ENCODE measurements around the gene PAH.

GRCh38 chr12:102888511-102888910 is 28.5 kb downstream of the PAH start:
- TF ChIP-seq PRRX2 (CRISPR knock-in tag; IDR thresholded peaks at IDR 0.05) (no peak), CTCF (IDR thresholded peaks at IDR 0.05) (no peak), FOXJ3 (CRISPR knock-in tag; IDR thresholded peaks at IDR 0.05; ENCODE audit: borderline replicate concordance) (no peak), ATF6 (CRISPR knock-in tag; IDR thresholded peaks at IDR 0.05) (no peak), CDX4 (CRISPR knock-in tag; IDR thresholded peaks at IDR 0.05; ENCODE audit: borderline replicate concordance) (no peak), IRF2 (CRISPR knock-in tag; IDR thresholded peaks at IDR 0.05; ENCODE audit: borderline replicate concordance, low read depth) (no peak), JUN (CRISPR knock-in tag; IDR thresholded peaks at IDR 0.05) (no peak), TCF7 (CRISPR knock-in tag; IDR thresholded peaks at IDR 0.05; ENCODE audit: low read depth) (no peak), ZBTB43 (CRISPR knock-in tag; IDR thresholded peaks at IDR 0.05) (no peak), USF1 (CRISPR knock-in tag; IDR thresholded peaks at IDR 0.05) (no peak), STAT6 (CRISPR knock-in tag; conservative IDR thresholded peaks at IDR 0.05; ENCODE audit: low read depth) (no peak), MXD4 (CRISPR knock-in tag; IDR thresholded peaks at IDR 0.05; ENCODE audit: borderline replicate concordance) (no peak), ATF2 (CRISPR knock-in tag; IDR thresholded peaks at IDR 0.05; ENCODE audit: borderline replicate concordance, low read depth) (no peak), NFYB (CRISPR knock-in tag; conservative IDR thresholded peaks at IDR 0.05; ENCODE audit: low read depth) (no peak)
